ENCODE results near the gene PTCD2. TPM values are rescaled to one million over a fixed set of nuclear protein-coding genes. Genes with fewer than 3 reads are reported as not detected.

The PTCD2 gene
- total RNA-seq, 4 donors from 2014 or later: 6.3 to 17.4 (median 11.8) TPM

DNA sequence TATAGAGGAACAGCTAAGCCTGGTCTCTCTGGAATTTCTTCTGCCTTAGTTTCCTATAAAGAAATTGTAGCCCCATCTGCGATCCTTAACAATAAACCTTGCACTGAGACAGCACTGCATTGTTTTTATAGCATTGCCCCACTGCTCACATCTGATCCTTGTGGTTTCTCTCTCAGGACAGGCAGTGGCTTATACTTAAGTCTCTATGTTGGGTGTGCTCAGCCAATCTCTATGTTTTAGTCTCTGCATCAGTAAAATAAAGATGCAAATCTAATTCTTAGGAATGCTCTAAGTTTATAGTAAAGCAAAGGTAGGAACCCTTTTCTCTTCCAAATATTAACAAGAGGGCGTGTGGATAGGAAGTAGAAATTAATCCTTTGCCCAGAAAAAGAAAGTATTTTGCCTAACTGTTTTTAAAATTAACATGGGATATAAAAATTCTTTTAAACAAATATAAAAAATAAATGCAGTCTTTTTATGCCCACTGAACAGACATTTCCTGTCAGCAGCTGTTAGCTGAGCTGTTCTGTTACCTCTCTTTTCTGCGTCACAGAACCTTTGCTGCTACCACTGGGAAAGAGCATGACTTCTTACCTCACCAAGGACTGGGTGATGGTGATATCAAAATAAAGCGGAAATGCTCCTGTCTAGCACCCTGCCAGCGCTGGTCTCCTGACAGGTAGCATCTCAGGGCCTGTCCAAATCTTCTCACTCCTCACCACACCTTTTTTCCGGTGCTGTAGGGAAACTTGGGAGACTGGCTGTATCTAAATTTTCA lies 29.6 kb upstream of the PTCD2 start:
- Histone ChIP-seq H3K27ac (no peak overlapping the region), H3K4me1 (peaks cover 0 to 11% (median 0%) of the 10 kb centered on the region in 4 donors), H3K27me3 (no peaks in the 10 kb centered on the region), H3K36me3 (peaks cover 0 to 29% (median 4%) of the 10 kb centered on the region in 3 donors), H3K9me3 (no peaks in the 10 kb centered on the region), H3K4me3 (no peak overlapping the region)
- WGBS, 2 donors: 90 to 92% methylated on average over 6 of the region's 6 CpGs
- TF ChIP-seq, protein P1, sequence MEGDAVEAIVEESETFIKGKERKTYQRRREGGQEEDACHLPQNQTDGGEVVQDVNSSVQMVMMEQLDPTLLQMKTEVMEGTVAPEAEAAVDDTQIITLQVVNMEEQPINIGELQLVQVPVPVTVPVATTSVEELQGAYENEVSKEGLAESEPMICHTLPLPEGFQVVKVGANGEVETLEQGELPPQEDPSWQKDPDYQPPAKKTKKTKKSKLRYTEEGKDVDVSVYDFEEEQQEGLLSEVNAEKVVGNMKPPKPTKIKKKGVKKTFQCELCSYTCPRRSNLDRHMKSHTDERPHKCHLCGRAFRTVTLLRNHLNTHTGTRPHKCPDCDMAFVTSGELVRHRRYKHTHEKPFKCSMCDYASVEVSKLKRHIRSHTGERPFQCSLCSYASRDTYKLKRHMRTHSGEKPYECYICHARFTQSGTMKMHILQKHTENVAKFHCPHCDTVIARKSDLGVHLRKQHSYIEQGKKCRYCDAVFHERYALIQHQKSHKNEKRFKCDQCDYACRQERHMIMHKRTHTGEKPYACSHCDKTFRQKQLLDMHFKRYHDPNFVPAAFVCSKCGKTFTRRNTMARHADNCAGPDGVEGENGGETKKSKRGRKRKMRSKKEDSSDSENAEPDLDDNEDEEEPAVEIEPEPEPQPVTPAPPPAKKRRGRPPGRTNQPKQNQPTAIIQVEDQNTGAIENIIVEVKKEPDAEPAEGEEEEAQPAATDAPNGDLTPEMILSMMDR (IDR thresholded peaks at IDR 0.05): no peak
- TF ChIP-seq POLR2A (IDR thresholded peaks at IDR 0.05): no peak
- TF ChIP-seq EP300 (IDR thresholded peaks at IDR 0.05): no peak
- DNase-seq (ENCODE audit: low spot score in 2 of 2): no peak

DNA sequence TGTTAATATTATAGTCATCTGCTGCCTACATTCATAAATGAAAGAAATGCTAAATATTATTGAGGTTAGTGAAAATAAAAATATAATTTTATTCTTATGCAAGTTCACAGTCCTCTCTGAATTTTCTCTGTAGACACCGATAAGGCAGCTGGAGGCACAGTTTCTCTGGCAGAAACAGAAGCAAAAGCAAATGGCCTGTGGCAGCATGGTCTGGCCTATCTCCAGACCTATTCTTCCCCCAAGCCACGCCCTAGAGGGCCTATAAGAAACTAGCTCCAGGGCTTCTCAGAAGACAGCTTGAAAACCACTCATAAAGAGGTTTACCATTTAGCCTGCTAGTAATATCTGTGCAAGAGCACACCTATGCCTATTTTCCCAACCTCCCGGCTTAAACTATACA lies 28.6 kb upstream of the PTCD2 start:
- 95% methylated on average over 3 of the region's 3 CpGs for WGBS, 2 donors
- no peaks in the 10 kb centered on the region for H3K9me3 ChIP-seq
- TF ChIP-seq, protein P1 (IDR thresholded peaks at IDR 0.05): no peak
- no peak for TF ChIP-seq EP300 (IDR thresholded peaks at IDR 0.05)
- no peak for TF ChIP-seq POLR2A (IDR thresholded peaks at IDR 0.05)
- no peak overlapping the region for H3K4me3 ChIP-seq
- H3K36me3 ChIP-seq: peaks cover 0 to 37% (median 4%) of the 10 kb centered on the region in 3 donors
- H3K27ac ChIP-seq: no peak overlapping the region
- peaks cover 0 to 11% (median 0%) of the 10 kb centered on the region in 4 donors for H3K4me1 ChIP-seq
- H3K27me3 ChIP-seq: no peaks in the 10 kb centered on the region
- DNase-seq (ENCODE audit: low spot score in 2 of 2): no peak

DNA sequence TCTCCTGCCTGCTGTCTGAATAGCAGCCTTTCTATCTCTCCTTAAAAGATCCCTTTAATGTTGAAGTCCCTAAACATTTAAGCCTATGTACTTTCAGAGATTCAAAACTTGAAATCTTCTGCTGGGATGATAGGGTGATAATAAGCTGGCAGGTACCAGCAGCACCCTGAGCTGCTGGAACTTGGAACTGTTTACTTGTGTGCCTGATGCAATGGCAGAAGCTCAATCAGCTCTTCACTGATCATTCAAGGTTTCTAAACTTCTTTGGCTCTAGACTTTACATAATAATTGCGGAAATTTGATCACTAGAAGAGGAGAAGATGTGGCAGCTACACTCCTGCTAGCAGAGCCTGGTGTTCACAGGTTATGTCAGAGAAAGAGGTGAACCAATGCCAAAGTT lies 27.8 kb upstream of the PTCD2 start:
- Histone ChIP-seq H3K27me3 (no peaks in the 10 kb centered on the region), H3K4me1 (peaks cover 0 to 11% (median 0%) of the 10 kb centered on the region in 4 donors), H3K36me3 (peaks cover 0 to 37% (median 4%) of the 10 kb centered on the region in 3 donors), H3K4me3 (no peak overlapping the region), H3K9me3 (no peaks in the 10 kb centered on the region), H3K27ac (no peak overlapping the region)
- WGBS, 2 donors: 96 to 100% methylated on average over 1 of the region's 1 CpG
- no peak for TF ChIP-seq EP300 (IDR thresholded peaks at IDR 0.05)
- TF ChIP-seq, protein P1 (IDR thresholded peaks at IDR 0.05): no peak
- TF ChIP-seq POLR2A (IDR thresholded peaks at IDR 0.05): no peak
- no peak for DNase-seq (ENCODE audit: low spot score in 2 of 2)

DNA sequence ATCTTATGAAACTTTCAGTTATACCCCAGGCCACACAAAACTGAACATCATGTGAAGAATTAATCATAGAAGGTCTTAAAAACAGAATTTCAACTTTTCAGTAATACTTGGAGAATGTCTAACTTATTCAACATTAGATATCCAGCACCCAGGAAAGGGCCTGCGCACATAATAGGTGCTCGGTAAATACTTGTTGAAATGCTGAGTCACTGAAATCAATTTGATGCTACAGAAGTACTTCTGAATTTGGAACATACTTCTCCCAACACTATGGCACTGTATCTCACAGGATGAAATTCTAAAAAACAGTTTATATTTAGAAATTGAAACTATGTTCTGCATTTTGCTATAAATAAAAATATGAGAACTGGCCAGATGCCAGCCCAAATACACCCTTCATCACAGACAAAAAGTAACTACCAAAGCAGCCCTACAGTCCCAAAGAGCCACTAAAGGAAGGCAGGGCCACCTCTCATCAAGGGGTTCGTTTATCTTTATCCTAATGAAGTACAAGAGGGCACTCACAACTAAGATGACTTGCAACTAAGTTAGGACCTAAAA lies 26.6 kb upstream of the PTCD2 start:
- H3K36me3 ChIP-seq: peaks cover 0 to 27% (median 4%) of the 10 kb centered on the region in 3 donors
- no peaks in the 10 kb centered on the region for H3K27me3 ChIP-seq
- H3K27ac ChIP-seq: no peak overlapping the region
- 77 to 82% methylated on average over 3 of the region's 3 CpGs for WGBS, 2 donors
- H3K4me3 ChIP-seq: no peak overlapping the region
- no peak for DNase-seq (ENCODE audit: low spot score in 2 of 2)
- no peaks in the 10 kb centered on the region for H3K9me3 ChIP-seq
- peaks cover 0 to 11% (median 0%) of the 10 kb centered on the region in 4 donors for H3K4me1 ChIP-seq
- TF ChIP-seq, protein P1 (IDR thresholded peaks at IDR 0.05): no peak
- TF ChIP-seq POLR2A (IDR thresholded peaks at IDR 0.05) (no peak), EP300 (IDR thresholded peaks at IDR 0.05) (no peak)

DNA sequence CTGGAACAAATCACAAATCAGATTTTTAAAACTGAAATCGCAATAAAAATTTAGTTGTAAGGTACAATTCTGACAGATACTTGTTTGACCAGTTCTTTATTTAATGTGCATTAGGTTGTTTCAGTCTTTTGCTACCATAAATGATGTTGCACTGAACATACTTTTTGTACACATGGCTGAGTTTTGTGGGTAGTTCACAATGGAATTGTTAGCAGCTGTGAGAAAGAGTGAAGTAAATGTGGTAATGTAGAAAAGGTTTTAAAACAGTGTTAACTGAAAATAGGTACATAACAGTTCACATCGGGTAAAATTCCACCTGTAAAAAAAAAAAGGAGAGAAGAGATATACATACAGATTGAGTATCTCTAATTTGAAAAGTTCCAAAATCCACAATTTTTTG lies 25.7 kb upstream of the PTCD2 start:
- H3K36me3 ChIP-seq: peaks cover 0 to 27% (median 4%) of the 10 kb centered on the region in 3 donors
- no peak overlapping the region for H3K4me3 ChIP-seq

More for the DNA sequence above, 25.7 kb upstream of the PTCD2 start:
- Histone ChIP-seq H3K27ac (no peak overlapping the region), H3K4me1 (peaks cover 0 to 11% (median 0%) of the 10 kb centered on the region in 4 donors), H3K27me3 (no peaks in the 10 kb centered on the region), H3K9me3 (no peaks in the 10 kb centered on the region)
- TF ChIP-seq POLR2A (IDR thresholded peaks at IDR 0.05): no peak
- TF ChIP-seq, protein P1 (IDR thresholded peaks at IDR 0.05): no peak
- TF ChIP-seq EP300 (IDR thresholded peaks at IDR 0.05): no peak
- 83 to 86% methylated on average over 2 of the region's 2 CpGs for WGBS, 2 donors
- no peak for DNase-seq (ENCODE audit: low spot score in 2 of 2)

All from tibial nerve (tissue), 4 donors.